Endodermal cell (in vitro differentiated cells): ENCODE data around the gene GAP43. TPM values are rescaled to one million over a fixed set of nuclear protein-coding genes. Genes with fewer than 3 reads are reported as not detected.

Source experiments
- DNase-seq: peaks from one replicate; pipeline ENCODE4 v3.0.0-alpha.2; 2017
- H3K27ac ChIP-seq: 2 replicates; pipeline ENCODE4 v1.5.1; 2013; ENCODE audit warnings: mild to moderate bottlenecking, low read depth, low read length, moderate library complexity
- H3K27me3 ChIP-seq: 2 replicates; pipeline ENCODE4 v1.6.1; 2013; ENCODE audit warnings: mild to moderate bottlenecking, low read length, moderate library complexity; ENCODE audit not compliant: insufficient read depth, control insufficient read depth, poor library complexity, severe bottlenecking
- H3K36me3 ChIP-seq: 2 replicates; pipeline ENCODE4 v1.7.0; 2013; ENCODE audit warnings: mild to moderate bottlenecking, low read length, moderate library complexity; ENCODE audit not compliant: control insufficient read depth, insufficient read depth
- H3K4me1 ChIP-seq: one replicate; pipeline ENCODE4 v1.7.0; 2013; ENCODE audit warnings: low read length; ENCODE audit not compliant: control insufficient read depth, insufficient read depth
- H3K4me3 ChIP-seq: 2 replicates; pipeline ENCODE4 v1.5.1; 2013; ENCODE audit warnings: mild to moderate bottlenecking, low read length, moderate library complexity
- H3K9ac ChIP-seq: 2 replicates; pipeline ENCODE4 v1.6.1; 2013; ENCODE audit warnings: mild to moderate bottlenecking, low read length, moderate library complexity; ENCODE audit not compliant: poor library complexity, severe bottlenecking; ENCODE audit errors: extremely low read depth
- H3K9me3 ChIP-seq: 2 replicates; pipeline ENCODE4 v1.6.1; 2013; ENCODE audit warnings: mild to moderate bottlenecking, low read length, moderate library complexity; ENCODE audit not compliant: control insufficient read depth
- H3K27ac Mint-ChIP-seq: 2 replicates; pipeline ENCODE4 v1.8.0; 2020; ENCODE audit warnings: mixed read lengths
- H3K27me3 Mint-ChIP-seq: 2 replicates; pipeline ENCODE4 v1.8.0; 2021; ENCODE audit warnings: mild to moderate bottlenecking, mixed read lengths; ENCODE audit not compliant: insufficient read depth
- H3K36me3 Mint-ChIP-seq: 2 replicates; pipeline ENCODE4 v1.8.0; 2020; ENCODE audit warnings: low read depth, mixed read lengths
- H3K4me1 Mint-ChIP-seq: 2 replicates; pipeline ENCODE4 v1.8.0; 2020; ENCODE audit warnings: mixed read lengths
- H3K4me3 Mint-ChIP-seq: 2 replicates; pipeline ENCODE4 v1.8.0; 2020; ENCODE audit warnings: mild to moderate bottlenecking, moderate library complexity, mixed read lengths
- H3K9me3 Mint-ChIP-seq: 2 replicates; pipeline ENCODE4 v1.8.0; 2020; ENCODE audit warnings: mild to moderate bottlenecking, mixed read lengths
- CTCF ChIP-seq: fragments of 200-600 bp; sonication (generic); conservative IDR thresholded peaks from 2 replicates; pipeline ENCODE4 v1.5.0; 2021; ENCODE audit warnings: antibody characterized with exemption, mild to moderate bottlenecking
- WGBS, 2 experiments: methylation state at CpG; one replicate each; pipeline versions ENCODE4 v1.1.5 to v1.1.7; 2013; ENCODE audit warnings: missing lambda C conversion rate in 2 of 2, mixed read lengths in 1 of 2; ENCODE audit not compliant: insufficient coverage in 1 of 2, insufficient read length in 1 of 2; 5-methylcytosine and 5-hydroxymethylcytosine counted together
- total RNA-seq, 2 donors: library from RNA; stranded (reverse); fragmentation: NEBNext Ultra II Directional in 1 of 2; extraction: Animal tissue kit (Norgen Biotek cat#: 25700) in 1 of 2; gene quantifications; 2 replicates in 1 of 2; 3 replicates in 1 of 2; pipeline ENCODE4 v1.2.1, GENCODE V29; 2021

GAP43 gene
- total RNA-seq, 2 donors from 2014 or later: 1.5 to 8.0 TPM

- Mint-ChIP-seq H3K9me3 (no peaks in the 10 kb centered on the region), H3K27ac (no peak overlapping the region), H3K36me3 (no peaks in the 10 kb centered on the region), H3K4me1 (peaks cover 33% of the 10 kb centered on the region), H3K4me3 (no peak overlapping the region), H3K27me3 (no peaks in the 10 kb centered on the region)
- WGBS, 2 experiments: 65% methylated on average over 2 of the region's 2 CpGs; no CpG with 5 or more reads in 1 of the 2 experiments
- no peak for DNase-seq
- no peak for TF ChIP-seq CTCF
- no peaks in the 10 kb centered on the region for H3K36me3 ChIP-seq
- H3K4me3 ChIP-seq: peak overlapping the region; percentile 5
- H3K4me1 ChIP-seq: peaks cover 9% of the 10 kb centered on the region
- H3K27ac ChIP-seq: no peak overlapping the region
- no peaks in the 10 kb centered on the region for H3K9me3 ChIP-seq
- H3K9ac ChIP-seq: no peak overlapping the region
- peaks cover 5% of the 10 kb centered on the region for H3K27me3 ChIP-seq
Measured at GRCh38 chr3:115666081-115666480, 42.8 kb downstream of the GAP43 start.

GRCh38 chr3:115666920-115667737, 43.8 kb downstream of the GAP43 start:
- no peak overlapping the region for H3K9ac ChIP-seq

GRCh38 chr3:115667738-115668065, 44.4 kb downstream of the GAP43 start:
- Histone ChIP-seq H3K36me3 (no peaks in the 10 kb centered on the region), H3K9ac (no peak overlapping the region), H3K9me3 (no peaks in the 10 kb centered on the region), H3K4me1 (peaks cover 9% of the 10 kb centered on the region), H3K4me3 (no peak overlapping the region), H3K27ac (peak overlapping the region; percentile 9), H3K27me3 (peaks cover 2% of the 10 kb centered on the region)
- DNase-seq: no peak
- H3K27me3 Mint-ChIP-seq: no peaks in the 10 kb centered on the region
- H3K27ac Mint-ChIP-seq: no peak overlapping the region
- peak; percentile 36 for TF ChIP-seq CTCF
- H3K9me3 Mint-ChIP-seq: no peaks in the 10 kb centered on the region
- no peak overlapping the region for H3K4me3 Mint-ChIP-seq
- H3K4me1 Mint-ChIP-seq: peaks cover 32% of the 10 kb centered on the region
- no peaks in the 10 kb centered on the region for H3K36me3 Mint-ChIP-seq

More at GRCh38 chr3:115666920-115667737, 43.8 kb downstream of the GAP43 start:
- peaks cover 32% of the 10 kb centered on the region for H3K4me1 Mint-ChIP-seq
- 93 to 97% methylated on average over 3 to 4 of the region's 4 CpGs for WGBS, 2 experiments
- Histone ChIP-seq H3K27me3 (peaks cover 5% of the 10 kb centered on the region), H3K4me1 (peaks cover 9% of the 10 kb centered on the region), H3K9me3 (no peaks in the 10 kb centered on the region), H3K36me3 (no peaks in the 10 kb centered on the region), H3K4me3 (no peak overlapping the region), H3K27ac (peak overlapping the region; percentile 9)
- no peak for DNase-seq
- no peaks in the 10 kb centered on the region for H3K9me3 Mint-ChIP-seq
- no peak overlapping the region for H3K4me3 Mint-ChIP-seq
- no peak overlapping the region for H3K27ac Mint-ChIP-seq
- H3K36me3 Mint-ChIP-seq: no peaks in the 10 kb centered on the region
- H3K27me3 Mint-ChIP-seq: no peaks in the 10 kb centered on the region
- TF ChIP-seq CTCF: no peak
